ENCODE results near the gene TGFBR2.

The TGFBR2 gene

GRCh38 chr3:30680789-30681648 is 74.6 kb downstream of the TGFBR2 start:
- H3K36me3 Mint-ChIP-seq = peaks cover 44% of the 10 kb centered on the region
- ATAC-seq (ENCODE audit: low read depth) = no peak

GRCh38 chr3:30681649-30682211 is 75.3 kb downstream of the TGFBR2 start:
- H3K36me3 Mint-ChIP-seq = peaks cover 41% of the 10 kb centered on the region
- ATAC-seq (ENCODE audit: low read depth) (no peak), DNase-seq (ENCODE audit: low spot score in 2 of 2) (no peak)
- H3K27ac Mint-ChIP-seq = peak overlapping the region; percentile 39
- peaks cover 40% of the 10 kb centered on the region for H3K4me1 Mint-ChIP-seq
- no peaks in the 10 kb centered on the region for H3K9me3 Mint-ChIP-seq
- H3K27me3 Mint-ChIP-seq = no peaks in the 10 kb centered on the region
- H3K4me3 Mint-ChIP-seq = no peak overlapping the region

More at GRCh38 chr3:30680789-30681648, 74.6 kb downstream of the TGFBR2 start:
- peak overlapping the region; percentile 39 for H3K27ac Mint-ChIP-seq
- no peak for DNase-seq (ENCODE audit: low spot score in 2 of 2)
- H3K27me3 Mint-ChIP-seq = no peaks in the 10 kb centered on the region
- H3K9me3 Mint-ChIP-seq = no peaks in the 10 kb centered on the region
- peaks cover 43% of the 10 kb centered on the region for H3K4me1 Mint-ChIP-seq
- H3K4me3 Mint-ChIP-seq = peak overlapping the region; percentile 9

GRCh38 chr3:30682434-30683155 is 76.2 kb downstream of the TGFBR2 start:
- no peak for DNase-seq (ENCODE audit: low spot score in 2 of 2)
- H3K27me3 Mint-ChIP-seq = no peaks in the 10 kb centered on the region
- peak overlapping the region; percentile 39 for H3K27ac Mint-ChIP-seq
- ATAC-seq (ENCODE audit: low read depth) = peak; percentile 64
- peaks cover 36% of the 10 kb centered on the region for H3K36me3 Mint-ChIP-seq
- H3K9me3 Mint-ChIP-seq = no peaks in the 10 kb centered on the region
- no peak overlapping the region for H3K4me3 Mint-ChIP-seq
- peaks cover 36% of the 10 kb centered on the region for H3K4me1 Mint-ChIP-seq

- ATAC-seq (ENCODE audit: low read depth) = no peak
- DNase-seq (ENCODE audit: low spot score in 2 of 2) = no peak
- Mint-ChIP-seq H3K36me3 (peaks cover 38% of the 10 kb centered on the region), H3K27me3 (no peaks in the 10 kb centered on the region), H3K9me3 (no peaks in the 10 kb centered on the region), H3K27ac (peak overlapping the region; percentile 81), H3K4me1 (peaks cover 39% of the 10 kb centered on the region), H3K4me3 (no peak overlapping the region)
These were observed 77.4 kb downstream of the TGFBR2 start for GRCh38 chr3:30683769-30684168.

- peaks cover 45% of the 10 kb centered on the region for H3K4me1 Mint-ChIP-seq
- H3K4me3 Mint-ChIP-seq = no peak overlapping the region
- H3K36me3 Mint-ChIP-seq = peaks cover 38% of the 10 kb centered on the region
- ATAC-seq (ENCODE audit: low read depth) (no peak), DNase-seq (ENCODE audit: low spot score in 2 of 2) (no peak)
- H3K9me3 Mint-ChIP-seq = no peaks in the 10 kb centered on the region
- no peaks in the 10 kb centered on the region for H3K27me3 Mint-ChIP-seq
- peak overlapping the region; percentile 81 for H3K27ac Mint-ChIP-seq
These were observed 78.0 kb downstream of the TGFBR2 start for GRCh38 chr3:30684356-30684755.

- peaks cover 35% of the 10 kb centered on the region for H3K36me3 Mint-ChIP-seq
- H3K4me3 Mint-ChIP-seq = no peak overlapping the region
- H3K4me1 Mint-ChIP-seq = peaks cover 46% of the 10 kb centered on the region
- no peak for ATAC-seq (ENCODE audit: low read depth)
- H3K27me3 Mint-ChIP-seq = no peaks in the 10 kb centered on the region
- H3K27ac Mint-ChIP-seq = peak overlapping the region; percentile 81
- no peak for DNase-seq (ENCODE audit: low spot score in 2 of 2)
- H3K9me3 Mint-ChIP-seq = no peaks in the 10 kb centered on the region
These were observed 78.9 kb downstream of the TGFBR2 start for GRCh38 chr3:30685267-30685667.

GRCh38 chr3:30686176-30686575 is 79.8 kb downstream of the TGFBR2 start:
- peaks cover 34% of the 10 kb centered on the region for H3K36me3 Mint-ChIP-seq

GRCh38 chr3:30686799-30687198 is 80.4 kb downstream of the TGFBR2 start:
- Mint-ChIP-seq H3K9me3 (no peaks in the 10 kb centered on the region), H3K27ac (peak overlapping the region; percentile 35), H3K36me3 (peaks cover 34% of the 10 kb centered on the region), H3K4me1 (peaks cover 47% of the 10 kb centered on the region), H3K4me3 (no peak overlapping the region), H3K27me3 (no peaks in the 10 kb centered on the region)
- no peak for DNase-seq (ENCODE audit: low spot score in 2 of 2)
- no peak for ATAC-seq (ENCODE audit: low read depth)

More at GRCh38 chr3:30686176-30686575, 79.8 kb downstream of the TGFBR2 start:
- ATAC-seq (ENCODE audit: low read depth) (no peak), DNase-seq (ENCODE audit: low spot score in 2 of 2) (no peak)
- Mint-ChIP-seq H3K4me1 (peaks cover 47% of the 10 kb centered on the region), H3K27me3 (no peaks in the 10 kb centered on the region), H3K27ac (no peak overlapping the region), H3K4me3 (no peak overlapping the region), H3K9me3 (no peaks in the 10 kb centered on the region)

- no peak overlapping the region for H3K4me3 Mint-ChIP-seq
These were observed 81.6 kb downstream of the TGFBR2 start for GRCh38 chr3:30687930-30688570.

GRCh38 chr3:30688776-30689641 is 82.6 kb downstream of the TGFBR2 start:
- H3K36me3 Mint-ChIP-seq = peaks cover 38% of the 10 kb centered on the region
- H3K4me1 Mint-ChIP-seq = peaks cover 42% of the 10 kb centered on the region
- H3K9me3 Mint-ChIP-seq = no peaks in the 10 kb centered on the region
- H3K27ac Mint-ChIP-seq = peak overlapping the region; percentile 92
- DNase-seq (ENCODE audit: low spot score in 2 of 2) (no peak), ATAC-seq (ENCODE audit: low read depth) (no peak)
- H3K27me3 Mint-ChIP-seq = no peaks in the 10 kb centered on the region
- H3K4me3 Mint-ChIP-seq = peak overlapping the region; percentile 11

More at GRCh38 chr3:30687930-30688570, 81.6 kb downstream of the TGFBR2 start:
- Mint-ChIP-seq H3K4me1 (peaks cover 44% of the 10 kb centered on the region), H3K27ac (peak overlapping the region; percentile 35), H3K27me3 (no peaks in the 10 kb centered on the region), H3K9me3 (no peaks in the 10 kb centered on the region), H3K36me3 (peaks cover 40% of the 10 kb centered on the region)
- DNase-seq (ENCODE audit: low spot score in 2 of 2) (no peak), ATAC-seq (ENCODE audit: low read depth) (no peak)

GRCh38 chr3:30690199-30690598 is 83.8 kb downstream of the TGFBR2 start:
- DNase-seq (ENCODE audit: low spot score in 2 of 2) = no peak
- Mint-ChIP-seq H3K27ac (peak overlapping the region; percentile 39), H3K4me1 (peaks cover 41% of the 10 kb centered on the region), H3K9me3 (no peaks in the 10 kb centered on the region), H3K4me3 (no peak overlapping the region), H3K36me3 (peaks cover 40% of the 10 kb centered on the region), H3K27me3 (no peaks in the 10 kb centered on the region)
- ATAC-seq (ENCODE audit: low read depth) = no peak

GRCh38 chr3:30691249-30691880 is 85.0 kb downstream of the TGFBR2 start:
- Mint-ChIP-seq H3K27ac (peak overlapping the region; percentile 39), H3K9me3 (no peaks in the 10 kb centered on the region), H3K4me1 (peaks cover 41% of the 10 kb centered on the region), H3K4me3 (no peak overlapping the region), H3K36me3 (peaks cover 41% of the 10 kb centered on the region), H3K27me3 (no peaks in the 10 kb centered on the region)
- no peak for DNase-seq (ENCODE audit: low spot score in 2 of 2)
- no peak for ATAC-seq (ENCODE audit: low read depth)

- Mint-ChIP-seq H3K9me3 (no peaks in the 10 kb centered on the region), H3K36me3 (peaks cover 39% of the 10 kb centered on the region), H3K4me1 (peaks cover 47% of the 10 kb centered on the region), H3K4me3 (no peak overlapping the region), H3K27me3 (no peaks in the 10 kb centered on the region), H3K27ac (peak overlapping the region; percentile 73)
- no peak for ATAC-seq (ENCODE audit: low read depth)
- no peak for DNase-seq (ENCODE audit: low spot score in 2 of 2)
These were observed 85.5 kb downstream of the TGFBR2 start for GRCh38 chr3:30691944-30692343.
